GM10248 (cell line): ENCODE data around the gene SUCO.

Experiments
- CTCF ChIA-PET: fragments of 300-600 bp; sonication (Branson Sonifier 250); formaldehyde crosslinking; extraction: SDS; loops from one replicate; lab custom pipeline; 2021; ENCODE audit warnings: antibody characterized with exemption; lab: Yijun Ruan, JAX
- POLR2A ChIA-PET: fragments of 350-650 bp; sonication (Branson Sonifier 250); formaldehyde crosslinking; extraction: SDS; loops from one replicate; lab custom pipeline; 2020; ENCODE audit warnings: antibody characterized with exemption; lab: Yijun Ruan, JAX
- DNase-seq: peaks from one replicate; pipeline ENCODE4 v3.0.0; 2012; ENCODE audit errors: extremely low spot score
- CTCF ChIP-seq: IDR thresholded peaks from 2 replicates; pipeline ENCODE4 v1.5.1; 2012; ENCODE audit warnings: mild to moderate bottlenecking, low read depth; ENCODE audit errors: extremely low read depth, missing control alignments, control extremely low read depth

SUCO gene

GRCh38 chr1:172497230-172497629 lies 35.7 kb upstream of the SUCO start:
- TF ChIP-seq CTCF: no peak
- CTCF ChIA-PET: interaction anchor here (0.9 to 1.6 kb wide), 4 partner anchors 8 to 54 kb away, joined by 3 to 5 read pairs (median 3); partner anchors contain the start of gene PIGC
- no peak for DNase-seq
- POLR2A ChIA-PET: no interaction called here

- DNase-seq: no peak
- CTCF ChIA-PET: interaction anchor here (1.0 kb wide), 1 partner anchor 13 kb away, joined by 3 read pairs; no protein-coding TSS in a partner anchor
- no peak for TF ChIP-seq CTCF
- POLR2A ChIA-PET: no interaction called here
Measured at GRCh38 chr1:172498857-172499256, 34.1 kb upstream of the SUCO start.

GRCh38 chr1:172499636-172500141 lies 33.3 kb upstream of the SUCO start:
- ChIA-PET CTCF (interaction anchor here (1.9 kb wide), 1 partner anchor 12 kb away, joined by 5 read pairs; no protein-coding TSS in a partner anchor), POLR2A (no interaction called here)
- TF ChIP-seq CTCF: no peak
- no peak for DNase-seq

GRCh38 chr1:172500207-172500606 lies 32.7 kb upstream of the SUCO start:
- CTCF ChIA-PET: interaction anchor here (1.9 kb wide), 1 partner anchor 13 kb away, joined by 5 read pairs; no protein-coding TSS in a partner anchor
- POLR2A ChIA-PET: no interaction called here
- no peak for DNase-seq
- no peak for TF ChIP-seq CTCF

- ChIA-PET POLR2A (no interaction called here), CTCF (interaction anchor here (1.1 to 1.3 kb wide), 3 partner anchors 10 to 109 kb away, joined by 3 read pairs; no protein-coding TSS in a partner anchor)
- no peak for DNase-seq
- TF ChIP-seq CTCF: no peak
Measured at GRCh38 chr1:172507741-172508140, 25.2 kb upstream of the SUCO start.

GRCh38 chr1:172510479-172510878 lies 22.5 kb upstream of the SUCO start:
- TF ChIP-seq CTCF: no peak
- POLR2A ChIA-PET: no interaction called here
- CTCF ChIA-PET: interaction anchor here (0.6 kb wide), 1 partner anchor 51 kb away, joined by 3 read pairs; no protein-coding TSS in a partner anchor
- no peak for DNase-seq
